8988T (cell line): ENCODE results near the gene CLCN3.
"Not testable (repeated sequence)": the region's sequence is repeated elsewhere in the genome, so short reads cannot be mapped to it uniquely, and the experiment has no call there.

ENCODE experiments used
- DNase-seq: peaks from one replicate; pipeline ENCODE4 v3.0.0; 2011

CLCN3 gene

DNA sequence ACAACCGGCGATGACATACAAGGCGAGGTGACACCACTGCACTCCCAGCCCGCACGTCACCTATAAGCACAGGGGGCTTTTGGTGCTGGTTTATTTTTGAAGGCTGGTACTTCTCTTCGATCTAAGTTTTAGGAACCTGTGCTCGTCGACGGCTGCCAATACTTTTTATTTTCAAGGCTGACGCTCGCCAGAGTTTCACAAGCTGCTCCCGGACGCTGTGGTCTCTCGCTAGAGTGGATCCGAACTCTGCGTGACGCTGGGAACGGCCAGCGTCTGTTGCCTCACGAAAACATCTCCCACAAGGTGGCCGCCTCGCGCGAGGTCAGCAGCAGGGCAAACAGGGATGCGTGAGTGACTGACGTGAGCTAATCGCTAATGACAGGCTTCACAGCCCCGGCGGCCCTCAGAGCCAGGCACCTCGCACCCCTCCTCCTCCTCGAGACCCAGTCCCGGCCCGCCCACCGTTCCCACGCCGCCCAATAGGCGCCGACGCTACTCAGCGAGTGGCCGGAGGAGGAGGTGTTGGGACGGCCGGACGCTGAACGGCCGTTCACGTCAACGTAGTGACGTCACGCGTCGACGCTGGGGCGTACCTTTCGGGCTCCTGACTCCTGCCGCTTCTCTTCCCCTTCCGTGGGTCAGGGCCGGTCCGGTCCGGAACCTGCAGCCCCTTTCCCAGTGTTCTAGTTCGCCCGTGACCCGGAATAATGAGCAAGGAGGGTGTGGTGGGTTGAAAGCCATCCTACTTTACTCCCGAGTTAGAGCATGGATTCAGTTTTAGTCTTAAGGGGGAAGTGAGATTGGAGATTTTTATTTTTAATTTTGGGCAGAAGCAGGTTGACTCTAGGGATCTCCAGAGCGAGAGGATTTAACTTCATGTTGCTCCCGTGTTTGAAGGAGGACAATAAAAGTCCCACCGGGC lies at the start of gene CLCN3:
Gene CLCN3 (plus strand): TSS at position 621 of the 922 bp plus-strand sequence. CDS start 15,351 bp downstream, outside the sequence.
- peak; percentile 46 for DNase-seq

GRCh38 chr4:169571012-169571411 lies 49.4 kb upstream of the CLCN3 start:
- not testable (repeated sequence) for DNase-seq

DNA sequence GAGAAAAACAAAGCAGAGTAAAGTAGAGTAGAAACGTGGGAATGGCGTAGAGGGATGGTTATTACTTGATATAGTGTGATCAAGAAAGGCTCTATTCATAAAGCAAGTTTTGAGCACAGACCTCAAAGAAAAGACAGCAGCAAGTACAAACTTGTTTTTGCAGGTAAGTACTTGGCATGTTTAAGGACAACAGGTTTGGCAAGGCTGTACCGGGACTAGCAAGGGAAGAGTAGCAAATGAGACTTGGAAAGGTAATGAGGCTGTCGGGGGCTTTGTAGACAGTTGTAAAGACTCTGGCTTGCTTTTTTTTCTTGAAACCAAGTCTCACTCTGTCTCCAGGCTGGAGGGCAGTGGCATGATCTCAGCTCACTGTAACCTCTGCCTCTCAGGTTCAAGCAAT lies 48.9 kb upstream of the CLCN3 start:
- no peak for DNase-seq

GRCh38 chr4:169573889-169574288 lies 46.5 kb upstream of the CLCN3 start:
- DNase-seq: no peak

DNA sequence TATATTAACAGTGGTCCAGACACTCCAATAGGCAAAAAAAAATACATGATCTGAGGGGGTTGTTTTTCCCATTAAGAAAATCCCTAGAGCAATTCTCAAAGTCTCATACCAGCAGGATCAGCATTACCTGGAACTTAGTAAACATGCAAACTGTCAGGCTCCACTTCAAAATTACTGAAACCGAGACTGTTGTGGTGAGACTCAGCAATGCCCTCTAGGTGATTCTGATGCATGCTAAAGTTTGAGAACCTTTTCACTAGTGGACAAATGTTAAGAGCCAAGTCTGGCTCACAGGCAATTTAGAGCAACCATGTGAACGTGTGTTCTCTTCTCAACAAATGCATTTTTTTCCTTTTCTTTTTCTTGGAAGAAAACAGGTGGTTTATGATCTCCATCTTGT lies 38.2 kb upstream of the CLCN3 start:
- no peak for DNase-seq

GRCh38 chr4:169582706-169583105 lies 37.7 kb upstream of the CLCN3 start:
- no peak for DNase-seq

GRCh38 chr4:169583563-169583962 lies 36.8 kb upstream of the CLCN3 start:
- no peak for DNase-seq

DNA sequence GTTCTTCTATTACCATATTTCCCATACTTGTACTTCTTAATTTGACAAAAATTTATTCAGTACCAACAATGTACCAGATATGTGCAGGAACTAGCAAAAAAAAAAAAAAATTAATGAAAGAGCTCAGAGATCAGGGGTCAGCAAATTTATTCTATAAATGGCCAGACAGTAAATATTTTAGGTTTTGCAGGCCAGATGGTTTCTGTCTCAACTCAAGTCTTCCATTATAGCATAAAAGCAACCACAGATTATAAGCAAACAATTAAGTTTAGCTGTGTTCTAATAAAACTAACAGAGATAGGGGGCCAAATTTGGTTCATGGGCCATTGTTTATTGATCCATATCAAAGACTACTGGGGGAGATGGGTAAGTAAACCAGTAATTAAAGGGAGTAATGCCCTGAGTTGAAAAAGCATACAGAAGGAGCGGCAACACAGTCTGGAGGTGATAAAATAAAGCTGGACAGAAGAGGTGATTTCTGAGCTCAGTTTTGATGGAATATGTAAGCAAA lies 27.3 kb upstream of the CLCN3 start:
- DNase-seq: no peak

DNA sequence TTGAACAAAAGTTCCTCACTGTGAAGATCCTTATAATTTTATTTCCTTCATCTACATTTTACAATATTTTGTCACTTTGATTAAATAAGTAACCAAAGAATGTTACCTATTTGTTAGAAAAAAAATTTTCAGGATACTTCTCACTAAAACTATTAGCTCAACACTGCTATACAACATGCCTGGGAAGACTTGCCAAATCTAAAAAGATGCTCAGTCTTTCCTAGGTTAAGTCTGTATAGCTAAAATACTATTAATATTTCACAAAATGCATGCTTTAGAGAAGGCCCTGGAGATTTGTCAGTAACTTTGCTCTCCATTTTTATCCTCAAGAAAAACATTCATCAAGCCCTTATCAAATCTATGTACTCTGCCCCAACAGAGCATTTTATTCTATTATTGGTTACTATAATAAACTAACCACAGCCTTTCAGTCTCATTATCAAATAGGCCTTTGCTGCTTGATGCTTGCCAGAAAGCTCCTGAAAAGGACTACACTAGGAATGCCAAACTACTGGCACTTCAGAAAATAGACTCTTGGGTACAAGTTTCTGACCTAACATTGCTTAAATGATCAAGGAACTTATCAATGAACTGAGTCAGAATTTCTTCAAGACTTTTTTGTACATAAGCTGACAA lies 25.7 kb upstream of the CLCN3 start:
- DNase-seq: no peak

GRCh38 chr4:169601016-169601771 lies 19.2 kb upstream of the CLCN3 start:
- DNase-seq: no peak

DNA sequence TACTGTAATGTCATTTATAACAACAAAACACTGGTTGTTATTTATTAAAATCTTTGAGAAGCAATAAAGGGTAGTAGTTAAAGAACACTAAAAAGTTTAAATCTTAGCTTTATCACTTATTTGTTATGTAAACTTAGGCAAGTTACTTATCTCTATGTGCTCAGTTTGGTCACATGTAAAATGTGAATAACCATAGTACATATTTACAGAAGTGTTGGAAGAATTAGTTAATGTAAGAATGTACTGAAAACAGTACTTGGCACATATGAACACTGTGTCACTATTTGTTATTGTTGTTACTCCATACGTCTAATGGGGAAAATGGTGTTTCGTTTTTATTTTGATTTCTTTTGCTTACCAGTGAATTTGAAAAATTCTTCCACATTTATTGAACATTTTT lies 17.1 kb upstream of the CLCN3 start:
- no peak for DNase-seq

DNA sequence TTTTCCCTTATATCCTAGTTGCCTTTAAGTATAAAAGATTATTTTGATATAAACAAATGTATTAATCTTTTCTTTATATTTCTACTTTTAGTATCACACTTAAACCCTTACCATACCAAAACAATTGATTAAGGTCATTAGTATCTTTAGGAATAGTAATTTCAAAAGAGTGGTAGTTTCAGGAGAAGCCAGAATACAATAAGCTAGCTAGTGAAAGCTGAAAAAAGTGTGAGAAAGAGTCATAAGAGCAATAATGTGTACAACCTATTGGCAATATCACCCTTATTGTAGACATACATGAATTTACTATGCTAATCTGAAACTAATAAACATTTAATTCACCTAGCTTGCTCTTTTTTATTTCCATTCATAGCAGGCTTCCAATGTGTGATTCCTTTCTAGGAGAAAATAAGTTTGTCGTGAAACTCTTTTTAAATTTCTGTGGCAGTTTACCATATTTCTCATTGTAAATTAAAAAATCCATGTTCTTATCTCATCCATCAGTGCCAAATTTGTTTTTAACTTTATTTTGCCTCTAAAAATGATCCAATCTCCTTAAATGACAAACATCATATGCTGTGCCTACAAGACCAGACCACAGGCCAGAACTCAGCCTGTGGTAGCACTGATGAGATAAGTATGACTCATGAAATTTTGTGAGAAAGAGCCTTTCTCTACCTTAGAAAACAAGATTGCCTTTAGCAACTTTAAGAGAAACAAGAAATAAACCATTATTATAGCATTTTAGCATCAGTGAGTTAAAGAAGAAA lies 16.1 kb upstream of the CLCN3 start:
- no peak for DNase-seq

- DNase-seq: no peak
Measured at GRCh38 chr4:169604903-169605331, 15.5 kb upstream of the CLCN3 start.

DNA sequence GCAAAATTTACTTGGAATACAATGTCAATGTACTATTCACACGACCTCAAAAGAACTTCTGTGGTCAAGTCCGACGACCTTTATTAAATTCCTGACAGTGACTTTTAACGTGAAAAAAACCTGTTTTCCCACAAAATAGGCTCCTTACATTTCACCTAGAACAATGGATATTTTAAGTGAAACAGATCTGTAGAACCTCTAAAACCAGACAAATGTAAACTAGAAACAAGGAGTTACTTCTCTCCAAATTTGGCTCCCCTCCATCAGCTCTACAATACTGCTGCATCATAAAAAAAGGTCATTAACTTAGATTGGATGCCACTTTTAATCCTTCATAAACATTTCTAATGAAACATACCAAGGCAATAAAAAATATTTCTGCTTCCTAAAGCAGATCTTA lies 9.2 kb upstream of the CLCN3 start:
- DNase-seq: no peak

DNA sequence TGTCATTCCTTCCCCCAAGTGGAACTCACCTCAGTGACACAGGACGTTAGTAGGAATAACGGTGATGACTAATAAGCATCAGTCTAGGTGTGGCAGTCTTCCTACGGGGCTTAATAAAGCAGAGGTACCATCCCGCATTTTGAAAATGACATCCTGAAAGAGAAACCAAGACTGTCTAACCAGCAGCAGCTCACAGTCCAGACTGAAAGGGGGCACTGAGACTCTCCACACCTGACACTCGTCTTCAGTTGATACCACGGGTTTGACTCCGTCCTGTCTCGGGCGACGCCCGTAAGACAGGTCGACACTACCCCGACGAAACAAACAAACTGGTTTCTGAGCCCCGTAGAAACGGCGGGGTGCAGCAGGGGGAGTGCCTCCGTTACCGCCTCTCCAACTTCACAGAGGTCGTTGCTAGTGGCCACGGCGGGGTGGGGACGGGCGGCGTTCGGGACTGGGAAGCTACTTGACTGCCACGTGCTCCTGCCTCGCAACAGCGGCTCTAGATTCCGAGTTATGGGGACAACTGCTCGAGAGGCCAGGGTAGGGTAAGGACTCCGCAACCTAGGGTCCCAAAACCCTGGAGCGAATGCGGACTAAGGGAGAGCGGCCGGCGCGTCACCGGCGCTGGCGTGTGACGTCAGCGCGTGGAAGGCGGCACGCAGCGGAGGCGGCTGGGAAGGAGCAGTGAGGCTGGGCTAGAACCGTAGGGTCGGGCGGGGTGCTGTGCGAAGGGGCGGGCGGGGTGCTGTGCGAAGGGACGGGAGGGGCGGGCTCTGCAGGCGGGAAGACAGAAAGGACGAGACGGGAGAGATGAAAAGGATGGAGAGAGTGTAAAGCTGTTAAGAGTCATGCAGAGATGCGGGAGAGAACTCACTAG lies 8.1 kb upstream of the CLCN3 start, which contains the start of gene NEK1:
Gene NEK1 (minus strand): TSS at position 593 of the 880 bp plus-strand sequence. CDS start 9,953 bp downstream, outside the sequence.
- peak; percentile 34 for DNase-seq

DNA sequence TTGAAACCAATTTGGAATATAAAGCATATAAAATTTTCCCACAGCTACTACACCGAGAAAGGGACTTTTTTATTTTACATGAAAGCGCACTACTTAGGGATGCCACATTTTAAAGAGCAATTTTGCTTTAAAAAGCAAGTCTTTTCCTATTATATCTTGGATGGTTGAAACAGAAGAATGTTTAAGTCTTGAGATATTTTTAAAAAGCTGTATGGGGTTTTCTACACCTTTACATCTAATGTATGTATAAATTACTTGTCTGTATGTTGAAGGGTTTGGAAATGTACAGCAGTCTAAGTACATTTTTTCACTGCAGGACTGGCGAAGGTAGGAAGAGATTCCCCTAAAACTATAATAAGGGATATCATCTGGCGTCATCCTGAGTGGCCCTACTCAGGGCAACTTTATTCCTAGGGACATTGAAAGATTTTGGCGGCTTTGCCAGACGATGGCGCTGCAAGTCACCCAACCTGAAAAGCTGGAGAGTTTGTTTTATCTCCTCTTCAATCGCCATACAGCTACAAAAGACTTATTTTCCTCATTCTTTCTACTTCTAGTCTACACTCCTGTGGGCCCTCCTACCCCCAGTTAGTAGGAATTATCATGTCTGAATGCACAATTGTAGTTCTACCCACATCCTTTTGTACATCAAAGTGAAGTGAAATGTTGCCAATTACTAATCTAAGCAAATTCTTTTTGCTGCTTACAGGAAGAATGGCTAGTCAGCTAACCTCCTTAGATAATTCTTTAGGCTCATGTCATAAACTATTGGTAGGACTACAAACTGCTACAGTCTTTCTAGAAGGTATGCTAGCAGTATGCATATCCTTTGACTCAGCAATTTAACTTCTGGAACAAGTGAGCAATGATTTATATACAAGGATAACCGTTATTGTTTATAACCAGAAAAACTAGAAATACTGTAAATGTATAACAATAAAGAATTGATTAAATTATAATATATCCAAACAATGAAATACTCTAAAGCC lies 7.2 kb upstream of the CLCN3 start:
- DNase-seq: no peak

DNA sequence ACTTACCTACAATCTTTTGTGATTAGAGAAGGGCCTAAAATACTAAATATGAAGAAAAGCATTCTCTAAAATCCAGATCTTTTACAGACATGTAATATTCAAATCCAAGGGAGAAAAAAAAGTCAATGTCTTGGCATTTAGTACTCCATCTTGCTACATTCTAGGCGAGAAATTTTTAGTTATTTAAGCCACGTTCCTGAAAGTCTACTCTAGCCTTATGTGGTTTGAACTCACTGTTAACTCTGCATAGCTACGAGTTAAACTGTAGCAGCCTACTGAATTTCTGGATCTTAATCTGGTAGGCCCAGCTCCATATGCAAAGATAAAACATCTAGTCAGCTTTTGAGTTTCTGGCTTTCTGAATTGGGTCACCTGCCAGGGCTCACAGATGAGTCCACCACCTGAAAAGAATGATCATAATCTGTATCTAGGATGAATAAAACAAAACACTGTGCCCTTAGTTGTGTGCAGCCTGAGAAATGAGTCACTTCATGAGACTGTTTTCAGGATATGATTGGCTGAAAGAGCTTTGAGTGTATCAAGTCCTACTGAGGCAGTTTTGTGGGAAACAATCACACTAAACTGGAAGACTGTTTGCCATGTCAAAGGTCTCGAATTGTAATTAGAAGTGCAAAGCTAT lies 4.8 kb upstream of the CLCN3 start:
- no peak for DNase-seq

DNA sequence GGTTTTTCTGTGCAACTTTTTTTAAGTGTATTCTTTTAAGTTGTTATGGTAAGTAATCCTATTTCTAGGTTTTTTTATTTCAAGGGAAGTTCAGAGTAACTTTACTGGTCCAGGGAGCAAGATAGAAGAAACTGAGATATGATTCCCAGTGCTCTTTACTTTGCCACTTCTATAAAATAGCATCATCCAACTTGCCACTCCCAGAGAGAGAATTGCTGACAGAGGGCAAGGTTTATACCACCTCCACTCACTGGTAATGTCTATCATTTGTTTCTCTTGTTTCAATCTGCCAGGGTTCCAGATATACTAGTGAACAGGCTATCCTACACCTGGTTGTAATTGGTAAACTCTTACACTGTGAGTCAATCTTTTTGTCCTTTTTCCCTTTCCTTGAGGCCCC lies 3.5 kb upstream of the CLCN3 start:
- DNase-seq: no peak

DNA sequence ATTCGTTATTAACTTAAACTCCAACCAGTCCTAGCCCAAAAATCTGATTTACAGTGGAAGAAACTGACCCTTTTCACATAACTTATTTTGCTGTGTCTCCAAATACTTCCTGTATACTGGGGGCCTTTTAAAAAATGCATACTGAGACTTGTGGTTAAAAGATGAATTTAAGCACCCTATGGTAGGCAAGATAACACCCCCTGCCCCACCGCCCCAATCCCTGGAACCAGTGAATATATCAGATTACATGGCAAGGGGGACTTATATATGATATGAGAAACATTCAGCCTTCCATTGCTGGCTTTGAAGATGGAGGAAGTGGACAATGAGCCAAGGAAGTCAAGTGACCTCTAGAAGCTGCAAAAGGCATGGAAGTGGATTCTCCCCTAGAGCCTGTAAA lies 3.1 kb upstream of the CLCN3 start:
- no peak for DNase-seq
